AG09309 (cell line): ENCODE data around the gene IGSF3.

Experiments used
- DNase-seq: peaks from one replicate; pipeline ENCODE4 v3.0.0-alpha.2; 2010; ENCODE audit warnings: low read depth
- H3K4me3 ChIP-seq: 2 replicates; pipeline ENCODE4 v1.5.1; 2011; ENCODE audit warnings: mild to moderate bottlenecking, low read depth, low read length, moderate library complexity; ENCODE audit not compliant: control insufficient read depth
- CTCF ChIP-seq: IDR thresholded peaks from 2 replicates; pipeline ENCODE4 v1.5.1; 2011; ENCODE audit warnings: mild to moderate bottlenecking, low read depth, low read length, inconsistent platforms; ENCODE audit not compliant: insufficient read depth, control insufficient read depth; ENCODE audit errors: missing control alignments

The IGSF3 gene

GRCh38 chr1:116699605-116700004 lies 32.1 kb upstream of the IGSF3 start:
- DNase-seq, result no peak
- no peak overlapping the region for H3K4me3 ChIP-seq
- no peak for TF ChIP-seq CTCF

- no peak for DNase-seq
Observed at GRCh38 chr1:116698244-116698595, 30.7 kb upstream of the IGSF3 start.

GRCh38 chr1:116697548-116698243 lies 30.2 kb upstream of the IGSF3 start:
- no peak for DNase-seq
- TF ChIP-seq CTCF, result no peak
- H3K4me3 ChIP-seq, result no peak overlapping the region

More at GRCh38 chr1:116698244-116698595, 30.7 kb upstream of the IGSF3 start:
- no peak for TF ChIP-seq CTCF
- no peak overlapping the region for H3K4me3 ChIP-seq

GRCh38 chr1:116694524-116694923 lies 27.0 kb upstream of the IGSF3 start:
- H3K4me3 ChIP-seq, result no peak overlapping the region
- no peak for DNase-seq
- no peak for TF ChIP-seq CTCF

GRCh38 chr1:116693759-116694480 lies 26.4 kb upstream of the IGSF3 start:
- TF ChIP-seq CTCF, result no peak
- peak; percentile 46 for DNase-seq
- no peak overlapping the region for H3K4me3 ChIP-seq

GRCh38 chr1:116692879-116693278 lies 25.3 kb upstream of the IGSF3 start:
- H3K4me3 ChIP-seq, result no peak overlapping the region
- TF ChIP-seq CTCF, result no peak
- no peak for DNase-seq
